ENCODE results near the gene LRRC8D. TPM values are rescaled to one million over a fixed set of nuclear protein-coding genes. Genes with fewer than 3 reads are reported as not detected.
"Not testable (repeated sequence)": the region's sequence is repeated elsewhere in the genome, so short reads cannot be mapped to it uniquely, and the experiment has no call there.

LRRC8D gene
- polyA plus RNA-seq (ENCODE audit: insufficient read length in 4 of 4), result 10 to 100 TPM; 36.8 to 42.2 (median 41.9) TPM

DNA sequence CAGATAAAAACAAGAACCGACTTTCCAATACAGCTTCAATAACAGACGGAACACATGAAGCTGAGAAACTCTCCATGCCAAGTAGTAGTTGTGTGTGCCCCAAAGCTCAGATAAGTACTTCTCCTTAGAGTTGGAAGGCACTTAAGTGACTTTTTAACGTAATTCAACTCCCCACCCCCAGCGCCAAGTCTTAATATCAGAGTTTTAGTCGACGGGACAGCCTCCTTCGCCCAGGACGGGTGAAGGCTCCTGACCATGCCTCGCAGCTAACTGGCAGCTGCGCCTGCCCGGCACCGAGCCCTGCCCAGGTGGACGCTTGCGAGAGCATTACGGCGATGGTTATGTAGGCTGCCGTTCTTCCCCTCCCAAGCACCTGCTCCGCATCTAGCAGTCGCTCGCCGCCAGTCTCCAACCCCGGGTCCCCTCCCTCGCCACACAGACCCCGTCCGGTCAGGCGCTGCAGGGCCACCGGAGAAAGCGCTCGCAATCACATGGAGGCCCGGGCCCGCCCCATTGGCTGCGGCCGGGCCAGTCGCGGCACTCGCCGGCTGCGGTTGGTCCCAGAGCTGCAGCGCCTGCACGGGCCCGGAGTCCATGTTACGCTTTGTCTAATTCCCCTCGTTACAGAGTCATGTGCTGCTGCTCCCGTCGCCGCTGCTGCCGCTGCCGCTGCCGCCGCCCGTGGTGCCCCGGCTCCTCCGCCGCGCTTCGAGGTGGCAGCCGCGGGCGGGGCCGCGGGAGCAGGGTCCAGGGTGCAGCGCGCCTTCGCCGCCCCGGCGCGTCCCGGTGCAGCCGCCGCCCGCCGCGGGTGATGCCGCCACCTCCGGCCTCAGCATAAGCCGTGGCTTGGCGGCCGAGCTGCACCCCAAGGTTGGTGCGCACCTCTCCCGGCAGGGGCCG is at the start of gene LRRC8D:
Gene LRRC8D (plus strand): TSS at position 611 of the 900 bp plus-strand sequence. CDS start 112,037 bp downstream, outside the sequence.
- DNase-seq (ENCODE audit: low read depth in 4 of 4, low spot score in 3 of 4), result peak; percentile 70 to 76 (median 73)

DNA sequence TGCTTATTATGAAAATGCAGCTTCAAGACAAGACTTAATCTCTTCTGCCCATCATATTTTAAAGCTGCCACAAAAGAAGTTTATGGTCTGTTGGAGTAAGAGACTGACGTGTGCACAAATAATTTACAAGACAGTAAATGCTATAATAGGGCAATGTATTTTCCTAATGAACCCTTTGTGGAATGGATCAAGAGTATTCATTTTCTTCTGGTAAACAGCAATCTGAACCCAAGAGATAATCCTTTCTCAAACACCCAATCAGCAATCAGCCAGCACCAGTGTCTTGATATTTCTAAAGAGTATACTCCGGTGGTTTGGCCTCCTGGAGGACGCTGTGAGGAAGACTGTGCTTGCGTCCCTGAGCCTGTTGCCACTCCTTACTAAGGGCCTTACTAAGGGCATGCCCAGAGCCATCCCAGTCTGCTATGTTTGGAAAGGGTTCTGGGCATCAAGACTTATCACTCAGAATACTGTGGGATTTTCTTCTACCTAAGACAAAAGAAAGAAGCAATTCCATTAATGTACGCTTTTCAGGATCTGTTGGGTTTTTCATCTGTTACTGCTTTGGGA is 48.8 kb upstream of the LRRC8D start:
- no peak for DNase-seq (ENCODE audit: low read depth in 4 of 4, low spot score in 3 of 4)

DNA sequence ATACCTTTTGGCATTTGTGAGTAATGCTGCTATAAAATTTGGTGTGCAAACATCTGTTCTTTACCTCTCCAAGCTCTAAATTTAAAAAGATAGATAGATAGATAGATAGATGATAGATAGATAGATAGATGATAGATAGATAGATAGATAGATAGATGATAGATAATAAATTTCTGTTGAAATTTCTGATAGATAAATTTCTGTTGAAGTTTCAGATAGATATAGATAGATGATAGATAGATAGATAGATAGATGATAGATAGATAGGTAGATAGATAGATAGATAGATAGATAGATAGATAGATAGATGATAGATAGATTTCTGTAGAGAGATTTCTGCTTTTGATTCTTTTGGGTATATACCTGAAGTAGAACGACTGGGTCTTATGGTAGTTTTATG is 44.7 kb upstream of the LRRC8D start:
- DNase-seq (ENCODE audit: low read depth in 4 of 4, low spot score in 3 of 4), result not testable (repeated sequence)

DNA sequence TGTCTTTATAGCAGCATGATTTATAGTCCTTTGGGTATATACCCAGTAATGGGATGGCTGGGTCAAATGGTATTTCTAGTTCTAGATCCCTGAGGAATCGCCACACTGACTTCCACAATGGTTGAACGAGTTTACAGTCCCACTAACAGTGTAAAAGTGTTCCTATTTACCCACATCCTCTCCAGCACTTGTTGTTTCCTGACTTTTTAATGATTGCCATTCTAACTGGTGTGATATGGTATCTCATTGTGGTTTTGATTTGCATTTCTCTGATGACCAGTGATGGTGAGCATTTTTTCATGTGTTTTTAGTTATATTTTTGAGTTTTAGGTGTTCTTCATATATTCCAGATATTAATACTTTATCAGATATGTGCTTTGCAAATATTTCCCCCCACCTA is 43.6 kb upstream of the LRRC8D start:
- DNase-seq (ENCODE audit: low read depth in 4 of 4, low spot score in 3 of 4), result not testable (repeated sequence)

DNA sequence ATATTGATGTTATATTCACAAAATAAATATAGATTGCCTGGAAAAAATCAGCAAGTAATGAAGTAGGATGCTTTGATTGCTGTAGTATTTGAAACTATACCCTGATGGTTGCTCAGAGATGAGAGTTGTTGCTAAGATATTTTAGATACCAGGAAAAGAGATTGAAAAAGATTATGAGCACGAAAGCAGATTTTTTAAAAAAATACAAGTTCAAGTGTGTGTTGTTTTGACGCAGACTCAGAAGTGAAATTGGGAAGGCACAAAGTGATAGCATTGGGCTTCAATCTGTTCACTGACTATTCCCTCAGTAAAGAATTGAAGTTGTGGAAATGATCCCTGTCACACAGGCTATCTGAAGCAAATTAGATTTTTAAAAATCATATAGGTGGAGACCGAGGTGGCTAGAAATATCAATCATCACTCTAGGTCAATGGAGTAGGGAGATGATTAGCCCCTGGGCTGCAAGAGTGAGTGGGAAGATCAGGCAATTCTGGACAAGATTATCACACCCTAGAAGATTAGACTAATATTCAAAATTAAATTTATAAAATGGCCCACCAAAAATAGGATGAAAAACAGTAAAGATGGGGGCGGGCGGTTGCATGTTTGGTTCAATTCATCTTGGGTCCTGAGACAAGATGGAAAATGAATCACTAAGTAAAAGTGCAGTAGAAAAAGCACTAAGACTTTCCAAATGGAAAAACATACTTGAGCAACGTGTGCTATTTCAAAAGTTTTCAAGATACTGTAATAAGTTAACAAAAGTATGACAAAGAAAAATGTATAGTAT is 41.5 kb upstream of the LRRC8D start:
- DNase-seq (ENCODE audit: low read depth in 4 of 4, low spot score in 3 of 4), result no peak

DNA sequence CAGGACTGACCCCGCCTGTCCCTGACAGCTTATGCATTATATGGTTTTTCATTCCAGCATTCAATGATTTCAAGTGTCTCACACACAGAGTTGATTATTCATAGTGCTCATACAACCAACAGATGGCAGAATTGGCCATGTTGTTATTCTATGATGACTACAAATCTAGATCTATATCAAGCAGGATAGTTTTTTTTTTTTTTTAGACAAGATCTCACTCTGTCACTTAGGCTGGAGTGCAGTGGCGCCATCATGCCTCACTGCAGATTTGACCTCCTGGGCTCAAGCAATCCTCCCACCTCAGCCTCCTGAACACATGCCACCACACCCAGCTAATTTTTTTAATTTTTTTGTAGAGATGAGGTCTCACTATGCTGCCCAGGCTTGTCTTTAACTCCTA is 40.1 kb upstream of the LRRC8D start:
- DNase-seq (ENCODE audit: low read depth in 4 of 4, low spot score in 3 of 4), result no peak

GRCh38 chr1:89781494-89782126 is 39.2 kb upstream of the LRRC8D start:
- DNase-seq (ENCODE audit: low read depth in 4 of 4, low spot score in 3 of 4), result no peak

GRCh38 chr1:89786628-89787214 is 34.1 kb upstream of the LRRC8D start:
- DNase-seq (ENCODE audit: low read depth in 4 of 4, low spot score in 3 of 4), result no peak

DNA sequence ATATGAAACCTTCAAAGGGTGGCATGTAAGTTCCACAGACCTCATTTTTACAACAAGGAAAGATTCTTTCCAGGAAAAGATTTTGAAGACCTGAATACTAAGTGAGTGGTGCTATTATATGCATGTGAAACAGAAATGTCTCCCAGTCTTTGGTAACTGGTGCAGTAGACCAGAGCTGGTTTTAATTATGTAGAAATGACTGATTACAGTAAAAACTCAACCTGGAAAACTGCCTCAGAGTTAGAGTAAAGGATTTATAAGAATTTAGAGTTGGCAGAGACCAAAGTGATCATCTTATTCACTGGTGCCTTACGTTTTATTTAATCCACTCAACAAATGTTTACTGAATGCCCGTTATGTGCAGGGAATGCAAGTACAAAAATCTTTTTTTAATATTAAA is 30.2 kb upstream of the LRRC8D start:
- no peak for DNase-seq (ENCODE audit: low read depth in 4 of 4, low spot score in 3 of 4)

- DNase-seq (ENCODE audit: low read depth in 4 of 4, low spot score in 3 of 4), result no peak
Measured at GRCh38 chr1:89791064-89791726, 29.6 kb upstream of the LRRC8D start.

- DNase-seq (ENCODE audit: low read depth in 4 of 4, low spot score in 3 of 4), result no peak
Measured at GRCh38 chr1:89794406-89794805, 26.4 kb upstream of the LRRC8D start.

GRCh38 chr1:89795571-89795970 is 25.3 kb upstream of the LRRC8D start:
- not testable (repeated sequence) for DNase-seq (ENCODE audit: low read depth in 4 of 4, low spot score in 3 of 4)

GRCh38 chr1:89797876-89798275 is 23.0 kb upstream of the LRRC8D start:
- DNase-seq (ENCODE audit: low read depth in 4 of 4, low spot score in 3 of 4), result not testable (repeated sequence)

DNA sequence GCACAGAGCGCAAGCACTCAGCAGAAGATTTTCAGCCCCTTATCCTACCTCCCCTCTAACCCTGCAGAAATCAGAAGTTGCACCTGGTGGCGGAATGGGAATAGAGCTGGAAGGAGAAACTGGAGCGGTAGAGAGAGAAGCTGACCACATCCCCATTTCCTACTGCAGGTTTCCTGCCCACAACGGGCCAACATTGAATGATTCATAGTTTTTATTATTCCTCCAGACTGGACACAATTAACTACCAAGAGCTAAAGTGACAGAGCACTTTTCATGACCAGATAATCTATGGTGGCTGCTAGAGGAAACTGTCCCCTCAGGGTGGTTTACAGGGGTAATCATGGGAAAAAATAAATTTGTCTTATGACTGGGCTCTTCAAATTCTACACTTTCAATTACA is 21.3 kb upstream of the LRRC8D start:
- DNase-seq (ENCODE audit: low read depth in 4 of 4, low spot score in 3 of 4), result no peak

DNA sequence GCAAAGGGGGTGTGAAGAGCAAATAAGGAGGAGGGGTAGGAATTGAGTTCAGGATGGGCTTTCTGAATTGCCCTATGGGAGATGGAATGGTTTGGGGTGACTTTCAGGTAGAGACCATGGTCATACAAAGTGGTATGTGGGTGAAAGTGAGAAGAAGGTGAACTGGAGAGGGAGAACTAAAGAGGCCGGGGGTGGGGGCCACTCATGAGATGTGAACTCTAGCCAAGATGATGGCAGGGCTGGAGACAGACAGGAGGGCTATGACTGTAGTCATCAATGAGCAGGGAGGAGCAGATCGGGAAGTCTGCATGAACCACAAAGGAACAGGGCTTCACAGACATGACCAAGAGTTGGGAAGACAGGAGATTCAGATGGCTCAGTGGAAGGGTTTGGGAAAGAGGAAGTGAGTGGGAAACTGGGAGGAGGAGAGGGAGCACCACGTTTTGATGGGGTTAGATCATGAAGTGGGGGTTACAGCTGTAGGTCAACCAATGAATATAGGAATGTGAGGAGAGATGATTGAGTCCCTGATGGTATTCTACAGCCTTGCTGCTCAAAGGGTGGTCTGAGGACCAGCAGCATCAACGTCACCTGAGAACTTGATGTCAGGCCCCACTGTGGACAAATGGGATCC is 20.7 kb upstream of the LRRC8D start:
- no peak for DNase-seq (ENCODE audit: low read depth in 4 of 4, low spot score in 3 of 4)

GRCh38 chr1:89800718-89801117 is 20.1 kb upstream of the LRRC8D start:
- no peak for DNase-seq (ENCODE audit: low read depth in 4 of 4, low spot score in 3 of 4)

- no peak for DNase-seq (ENCODE audit: low read depth in 4 of 4, low spot score in 3 of 4)
Measured at GRCh38 chr1:89802051-89802450, 18.8 kb upstream of the LRRC8D start.

GRCh38 chr1:89802841-89803240 is 18.0 kb upstream of the LRRC8D start:
- no peak for DNase-seq (ENCODE audit: low read depth in 4 of 4, low spot score in 3 of 4)

DNA sequence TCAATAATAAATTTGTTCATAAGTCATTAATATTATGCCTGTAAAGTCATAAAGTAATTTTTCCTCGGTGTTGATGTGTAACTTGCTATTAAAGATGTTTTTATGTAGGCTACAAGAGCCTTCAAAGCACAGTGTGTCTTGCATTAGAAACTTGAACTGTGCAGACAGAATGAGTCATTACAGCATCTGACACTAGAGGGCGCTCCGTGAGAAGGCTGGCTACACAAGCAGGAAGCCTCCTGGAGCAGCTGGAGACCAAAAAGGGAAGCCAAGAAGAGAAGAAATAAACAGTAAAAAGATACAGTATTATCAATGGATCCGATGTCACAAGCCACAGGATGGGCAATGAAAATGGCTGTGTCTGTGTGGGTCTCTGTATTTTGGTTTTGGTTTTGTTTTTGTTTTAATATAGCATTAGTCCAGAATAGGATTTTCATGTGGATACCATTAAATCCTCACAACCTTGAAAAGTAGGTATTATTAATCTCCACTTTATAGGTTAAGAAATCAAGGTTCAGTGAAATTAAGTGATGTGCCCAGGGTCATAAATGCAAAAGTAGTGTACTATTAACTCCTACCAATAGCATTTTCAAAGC is 16.1 kb upstream of the LRRC8D start:
- DNase-seq (ENCODE audit: low read depth in 4 of 4, low spot score in 3 of 4), result peak; percentile 71 to 78 (median 75)
